ENCODE measurements around the gene NIPSNAP2.

Gene NIPSNAP2

DNA sequence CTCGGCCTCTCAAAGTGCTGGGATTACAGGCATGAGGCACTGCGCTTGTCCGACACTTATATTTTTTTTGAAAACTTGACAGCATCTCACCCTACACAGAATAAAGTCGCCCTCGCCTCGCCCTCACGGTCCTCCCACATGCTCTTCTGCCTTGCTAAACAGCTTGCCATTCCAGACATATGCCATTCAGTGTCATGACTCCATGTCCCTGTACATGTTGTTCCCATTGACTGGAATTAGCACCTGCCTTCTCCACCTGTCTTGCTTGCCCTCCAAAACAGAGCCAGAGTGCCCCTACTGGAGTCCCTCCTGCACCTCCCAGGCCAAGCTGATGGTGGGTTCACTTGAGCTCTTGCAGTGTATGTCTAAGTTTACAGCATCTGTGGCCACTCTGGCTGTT is 6.2 kb downstream of the NIPSNAP2 start:
- peaks cover 2% of the 10 kb centered on the region for H3K79me2 ChIP-seq (ENCODE audit: control insufficient read depth, insufficient read depth, low read length, poor library complexity)
- no peak overlapping the region for H2AFZ ChIP-seq (ENCODE audit: insufficient read depth, low read length, poor library complexity)
- H3K23ac ChIP-seq (ENCODE audit: low read length), result no peak overlapping the region
- no peak overlapping the region for H4K91ac ChIP-seq (ENCODE audit: low read depth, low read length)
- no peak overlapping the region for H3K18ac ChIP-seq (ENCODE audit: low read length)
- no peak overlapping the region for H2BK120ac ChIP-seq (ENCODE audit: insufficient read depth, low read length, poor library complexity)
- no peak overlapping the region for H3K27ac ChIP-seq (ENCODE audit: low read depth, low read length)
- no peak overlapping the region for H3K4me2 ChIP-seq (ENCODE audit: low read length)
- peaks cover 0 to 4% of the 10 kb centered on the region in 2 experiments for H3K4me1 ChIP-seq (ENCODE audit: control insufficient read depth in 1 of 2, insufficient read depth in 2 of 2, low read length in 2 of 2)
- no peak overlapping the region for H2AK5ac ChIP-seq (ENCODE audit: low read length)
- no peaks in the 10 kb centered on the region for H3K79me1 ChIP-seq (ENCODE audit: low read length)
- H4K8ac ChIP-seq (ENCODE audit: low read depth, low read length), result no peak overlapping the region
- no peak overlapping the region for H2BK5ac ChIP-seq (ENCODE audit: low read depth, low read length, poor library complexity)
- H4K12ac ChIP-seq (ENCODE audit: low read depth, low read length), result no peak overlapping the region
- H3K9me3 ChIP-seq (ENCODE audit: insufficient read depth, low read depth, low read length), result no peaks in the 10 kb centered on the region
- H3K4ac ChIP-seq (ENCODE audit: low read depth, low read length), result no peak overlapping the region
- no CpG with 5 or more reads among the region's 7 CpGs for WGBS (ENCODE audit: extremely low coverage, insufficient coverage, insufficient read length)
- peak in 1 of 2 donors; percentile 22 for DNase-seq
- H3K4me3 ChIP-seq (ENCODE audit: low read depth, low read length), result no peak overlapping the region
- no peak overlapping the region for H2BK12ac ChIP-seq (ENCODE audit: low read length)
- H3K27me3 ChIP-seq (ENCODE audit: insufficient read depth, low read length), result no peaks in the 10 kb centered on the region
- H3K14ac ChIP-seq (ENCODE audit: low read length), result no peak overlapping the region
- peaks cover 2 to 6% of the 10 kb centered on the region in 2 experiments for H3K36me3 ChIP-seq (ENCODE audit: control insufficient read depth in 1 of 2, insufficient read depth in 2 of 2, low read length in 2 of 2)
- H3K9ac ChIP-seq (ENCODE audit: low read length), result no peak overlapping the region

- Histone ChIP-seq H3K4ac (ENCODE audit: low read depth, low read length) (no peak overlapping the region), H3K36me3 (ENCODE audit: control insufficient read depth in 1 of 2, insufficient read depth in 2 of 2, low read length in 2 of 2) (peaks cover 2 to 6% of the 10 kb centered on the region in 2 experiments), H2AK5ac (ENCODE audit: low read length) (no peak overlapping the region), H3K79me2 (ENCODE audit: control insufficient read depth, insufficient read depth, low read length, poor library complexity) (peaks cover 2% of the 10 kb centered on the region), H3K23ac (ENCODE audit: low read length) (no peak overlapping the region), H3K27ac (ENCODE audit: low read depth, low read length) (no peak overlapping the region), H3K79me1 (ENCODE audit: low read length) (no peaks in the 10 kb centered on the region), H3K4me2 (ENCODE audit: low read length) (no peak overlapping the region), H3K4me1 (ENCODE audit: control insufficient read depth in 1 of 2, insufficient read depth in 2 of 2, low read length in 2 of 2) (peaks cover 0 to 4% of the 10 kb centered on the region in 2 experiments), H3K4me3 (ENCODE audit: low read depth, low read length) (no peak overlapping the region), H3K27me3 (ENCODE audit: insufficient read depth, low read length) (no peaks in the 10 kb centered on the region), H2BK5ac (ENCODE audit: low read depth, low read length, poor library complexity) (no peak overlapping the region), H3K14ac (ENCODE audit: low read length) (no peak overlapping the region), H4K12ac (ENCODE audit: low read depth, low read length) (no peak overlapping the region), H4K8ac (ENCODE audit: low read depth, low read length) (no peak overlapping the region), H2BK120ac (ENCODE audit: insufficient read depth, low read length, poor library complexity) (no peak overlapping the region), H3K9me3 (ENCODE audit: insufficient read depth, low read depth, low read length) (no peaks in the 10 kb centered on the region), H3K9ac (ENCODE audit: low read length) (no peak overlapping the region), H4K91ac (ENCODE audit: low read depth, low read length) (no peak overlapping the region), H2BK12ac (ENCODE audit: low read length) (no peak overlapping the region), H3K18ac (ENCODE audit: low read length) (no peak overlapping the region), H2AFZ (ENCODE audit: insufficient read depth, low read length, poor library complexity) (no peak overlapping the region)
- DNase-seq, result peak in 1 of 2 donors; percentile 16
- no CpG with 5 or more reads among the region's 8 CpGs for WGBS (ENCODE audit: extremely low coverage, insufficient coverage, insufficient read length)
These were observed 6.6 kb downstream of the NIPSNAP2 start for GRCh38 chr7:55970978-55971377.

DNA sequence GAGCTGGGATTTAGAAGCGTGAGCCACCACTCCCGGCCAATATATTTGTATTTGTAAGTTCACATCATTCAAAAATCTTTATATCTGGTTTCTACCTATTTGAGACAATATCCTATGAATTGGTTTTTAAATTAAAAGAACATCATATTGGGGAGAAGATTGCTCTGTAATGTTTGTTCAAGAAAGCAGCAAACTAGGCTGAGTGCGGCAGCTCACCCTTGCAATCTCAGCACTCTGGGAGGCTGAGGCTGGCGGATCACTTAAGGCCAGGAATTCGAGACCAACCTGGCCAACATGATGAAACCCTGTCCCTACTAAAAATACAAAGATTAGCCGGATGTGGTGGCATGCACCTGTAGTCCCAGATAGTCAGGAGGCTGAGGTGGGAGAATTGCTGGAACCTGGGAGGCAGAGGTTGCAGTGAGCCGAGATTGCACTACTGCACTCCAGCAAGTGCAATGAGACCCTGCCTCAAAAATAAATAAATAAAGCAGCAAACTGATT is 9.4 kb downstream of the NIPSNAP2 start:
- WGBS (ENCODE audit: extremely low coverage, insufficient coverage, insufficient read length), result no CpG with 5 or more reads among the region's 7 CpGs

DNA sequence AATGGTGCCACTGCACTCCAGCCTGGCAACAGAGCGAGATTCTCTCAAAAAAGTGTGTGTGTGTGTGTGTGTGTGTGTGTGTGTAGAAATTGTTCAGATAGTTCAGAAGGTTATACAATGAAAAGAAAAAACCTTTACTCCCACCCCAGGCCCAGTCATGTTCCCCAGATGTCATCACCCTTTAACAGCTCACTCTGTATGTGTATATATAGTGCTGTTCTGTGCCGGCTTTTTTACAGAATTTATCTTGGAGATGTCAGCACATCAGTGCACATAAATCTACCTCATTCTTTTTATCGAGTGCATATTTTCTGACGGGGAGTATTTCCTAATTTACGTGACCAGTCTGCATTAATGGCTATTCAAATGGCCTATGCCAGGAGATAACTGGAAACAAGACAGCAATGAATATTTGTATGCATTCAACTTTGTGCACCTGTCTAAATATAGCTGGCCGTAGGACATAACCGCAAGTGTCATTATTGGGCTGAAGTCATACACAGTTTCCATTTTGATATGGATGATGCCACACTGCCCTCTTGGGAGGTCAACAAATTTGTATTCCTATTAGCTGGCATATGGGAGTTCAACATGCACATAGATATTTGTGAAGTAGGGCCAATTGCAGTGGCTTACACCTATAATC is 11.7 kb downstream of the NIPSNAP2 start:
- WGBS (ENCODE audit: extremely low coverage, insufficient coverage, insufficient read length), result no CpG with 5 or more reads among the region's 7 CpGs
- H3K23ac ChIP-seq (ENCODE audit: low read length), result no peak overlapping the region
- H2AK5ac ChIP-seq (ENCODE audit: low read length), result no peak overlapping the region
- H4K12ac ChIP-seq (ENCODE audit: low read depth, low read length), result no peak overlapping the region
- no peak for DNase-seq
- no peaks in the 10 kb centered on the region for H3K79me2 ChIP-seq (ENCODE audit: control insufficient read depth, insufficient read depth, low read length, poor library complexity)
- no peak overlapping the region for H4K91ac ChIP-seq (ENCODE audit: low read depth, low read length)
- no peak overlapping the region for H3K4ac ChIP-seq (ENCODE audit: low read depth, low read length)
- H2BK120ac ChIP-seq (ENCODE audit: insufficient read depth, low read length, poor library complexity), result no peak overlapping the region
- H3K14ac ChIP-seq (ENCODE audit: low read length), result no peak overlapping the region
- H2BK12ac ChIP-seq (ENCODE audit: low read length), result no peak overlapping the region
- no peak overlapping the region for H3K4me2 ChIP-seq (ENCODE audit: low read length)
- no peaks in the 10 kb centered on the region for H3K9me3 ChIP-seq (ENCODE audit: insufficient read depth, low read depth, low read length)
- H3K79me1 ChIP-seq (ENCODE audit: low read length), result no peaks in the 10 kb centered on the region
- no peak overlapping the region for H3K4me3 ChIP-seq (ENCODE audit: low read depth, low read length)
- no peak overlapping the region for H2AFZ ChIP-seq (ENCODE audit: insufficient read depth, low read length, poor library complexity)
- no peaks in the 10 kb centered on the region for H3K27me3 ChIP-seq (ENCODE audit: insufficient read depth, low read length)
- no peak overlapping the region for H2BK5ac ChIP-seq (ENCODE audit: low read depth, low read length, poor library complexity)
- no peak overlapping the region for H3K18ac ChIP-seq (ENCODE audit: low read length)
- no peak overlapping the region for H4K8ac ChIP-seq (ENCODE audit: low read depth, low read length)
- H3K27ac ChIP-seq (ENCODE audit: low read depth, low read length), result no peak overlapping the region
- H3K36me3 ChIP-seq (ENCODE audit: control insufficient read depth in 1 of 2, insufficient read depth in 2 of 2, low read length in 2 of 2), result peaks cover 5 to 13% of the 10 kb centered on the region in 2 experiments
- no peak overlapping the region for H3K9ac ChIP-seq (ENCODE audit: low read length)
- H3K4me1 ChIP-seq (ENCODE audit: control insufficient read depth in 1 of 2, insufficient read depth in 2 of 2, low read length in 2 of 2), result no peaks in the 10 kb centered on the region

More for the DNA sequence above, 9.4 kb downstream of the NIPSNAP2 start:
- no peak overlapping the region for H3K14ac ChIP-seq (ENCODE audit: low read length)
- no peak overlapping the region for H2AK5ac ChIP-seq (ENCODE audit: low read length)
- H2BK120ac ChIP-seq (ENCODE audit: insufficient read depth, low read length, poor library complexity), result no peak overlapping the region
- DNase-seq, result no peak
- peaks cover 2% of the 10 kb centered on the region in 2 experiments for H3K36me3 ChIP-seq (ENCODE audit: control insufficient read depth in 1 of 2, insufficient read depth in 2 of 2, low read length in 2 of 2)
- H3K23ac ChIP-seq (ENCODE audit: low read length), result no peak overlapping the region
- no peak overlapping the region for H3K4me2 ChIP-seq (ENCODE audit: low read length)
- H4K91ac ChIP-seq (ENCODE audit: low read depth, low read length), result no peak overlapping the region
- H3K4me3 ChIP-seq (ENCODE audit: low read depth, low read length), result no peak overlapping the region
- H2BK5ac ChIP-seq (ENCODE audit: low read depth, low read length, poor library complexity), result no peak overlapping the region
- H3K18ac ChIP-seq (ENCODE audit: low read length), result no peak overlapping the region
- no peak overlapping the region for H3K4ac ChIP-seq (ENCODE audit: low read depth, low read length)
- H3K27ac ChIP-seq (ENCODE audit: low read depth, low read length), result no peak overlapping the region
- H3K79me1 ChIP-seq (ENCODE audit: low read length), result no peaks in the 10 kb centered on the region
- H2AFZ ChIP-seq (ENCODE audit: insufficient read depth, low read length, poor library complexity), result no peak overlapping the region
- H3K9me3 ChIP-seq (ENCODE audit: insufficient read depth, low read depth, low read length), result no peaks in the 10 kb centered on the region
- H4K8ac ChIP-seq (ENCODE audit: low read depth, low read length), result no peak overlapping the region
- H4K12ac ChIP-seq (ENCODE audit: low read depth, low read length), result no peak overlapping the region
- peaks cover 2% of the 10 kb centered on the region for H3K79me2 ChIP-seq (ENCODE audit: control insufficient read depth, insufficient read depth, low read length, poor library complexity)
- no peak overlapping the region for H3K9ac ChIP-seq (ENCODE audit: low read length)
- no peaks in the 10 kb centered on the region for H3K27me3 ChIP-seq (ENCODE audit: insufficient read depth, low read length)
- no peak overlapping the region for H2BK12ac ChIP-seq (ENCODE audit: low read length)
- peaks cover 0 to 4% of the 10 kb centered on the region in 2 experiments for H3K4me1 ChIP-seq (ENCODE audit: control insufficient read depth in 1 of 2, insufficient read depth in 2 of 2, low read length in 2 of 2)
